Ectodermal cell (in vitro differentiated cells): ENCODE measurements around the gene PRSS33. TPM values are rescaled to one million over a fixed set of nuclear protein-coding genes. Genes with fewer than 3 reads are reported as not detected.

Experiments used
- H3K27ac ChIP-seq: 2 replicates; pipeline ENCODE4 v1.7.0; 2013; ENCODE audit warnings: mild to moderate bottlenecking, low read depth, low read length; ENCODE audit not compliant: insufficient read depth, poor library complexity, severe bottlenecking
- H3K27me3 ChIP-seq: 2 replicates; pipeline ENCODE4 v1.7.0; 2013; ENCODE audit warnings: mild to moderate bottlenecking, low read length; ENCODE audit not compliant: insufficient read depth, control insufficient read depth, poor library complexity, severe bottlenecking
- H3K36me3 ChIP-seq: one replicate; pipeline ENCODE4 v1.7.0; 2013; ENCODE audit warnings: low read length; ENCODE audit not compliant: control insufficient read depth, insufficient read depth
- H3K4me1 ChIP-seq: one replicate; pipeline ENCODE4 v1.7.0; 2013; ENCODE audit warnings: low read length; ENCODE audit not compliant: control insufficient read depth, insufficient read depth
- H3K4me3 ChIP-seq: 2 replicates; pipeline ENCODE4 v1.7.0; 2013; ENCODE audit warnings: low read depth, low read length, control low read depth; ENCODE audit not compliant: insufficient read depth
- H3K9me3 ChIP-seq: 2 replicates; pipeline ENCODE4 v1.7.0; 2013; ENCODE audit warnings: mild to moderate bottlenecking, low read length, moderate library complexity; ENCODE audit not compliant: control insufficient read depth
- WGBS, 2 experiments: methylation state at CpG; one replicate each; pipeline ENCODE4 v1.1.7; 2013; ENCODE audit warnings: missing lambda C conversion rate in 2 of 2; 5-methylcytosine and 5-hydroxymethylcytosine counted together
- polyA plus RNA-seq, 4 experiments: library from polyadenylated mRNA; stranded (reverse); fragments of 50-300 nt; gene quantifications; one replicate each; pipeline ENCODE4 v1.2.3, GENCODE V29; 2013

Gene PRSS33, protein sequence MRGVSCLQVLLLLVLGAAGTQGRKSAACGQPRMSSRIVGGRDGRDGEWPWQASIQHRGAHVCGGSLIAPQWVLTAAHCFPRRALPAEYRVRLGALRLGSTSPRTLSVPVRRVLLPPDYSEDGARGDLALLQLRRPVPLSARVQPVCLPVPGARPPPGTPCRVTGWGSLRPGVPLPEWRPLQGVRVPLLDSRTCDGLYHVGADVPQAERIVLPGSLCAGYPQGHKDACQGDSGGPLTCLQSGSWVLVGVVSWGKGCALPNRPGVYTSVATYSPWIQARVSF
- not detected for polyA plus RNA-seq (2013, experiment 1 of 4)
- 0.36 TPM for polyA plus RNA-seq (2013, experiment 2 of 4)
- polyA plus RNA-seq (2013, experiment 3 of 4) = 0.53 TPM
- 0.61 TPM for polyA plus RNA-seq (2013, experiment 4 of 4)

DNA sequence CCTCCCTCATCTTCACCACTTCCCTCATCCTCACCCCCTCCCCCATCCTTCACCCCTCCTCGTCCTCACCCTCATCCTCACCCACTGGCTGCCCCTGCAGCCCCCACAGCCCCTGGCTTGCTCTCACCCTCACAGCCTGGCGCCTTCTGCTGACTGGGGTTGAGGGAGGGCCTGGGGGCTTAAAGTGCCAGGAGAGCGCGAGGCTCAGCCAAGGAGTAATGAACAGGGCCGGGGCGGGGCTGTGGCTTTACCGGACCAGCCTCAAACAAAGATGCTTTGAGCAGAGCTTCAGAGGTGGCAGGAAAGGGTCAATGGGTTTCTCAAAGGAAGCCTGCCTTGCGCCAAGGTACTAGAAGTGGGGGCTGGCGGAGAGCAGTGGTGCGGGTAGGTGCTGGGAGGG is at the start of gene PRSS33:
Gene PRSS33 (minus strand): TSS at position 155 of the 400 bp plus-strand sequence. CDS start 1,013 bp downstream, outside the sequence.
- Histone ChIP-seq H3K4me1 (no peaks in the 10 kb centered on the region), H3K4me3 (no peak within 1 kb of the TSS), H3K36me3 (no peaks in the 10 kb centered on the region), H3K27ac (no peak within 1 kb of the TSS), H3K27me3 (peaks cover 27% of the 10 kb centered on the region), H3K9me3 (no peaks in the 10 kb centered on the region)
- WGBS, 2 experiments = 52 to 53% methylated on average over 9 to 10 of the region's 10 CpGs

DNA sequence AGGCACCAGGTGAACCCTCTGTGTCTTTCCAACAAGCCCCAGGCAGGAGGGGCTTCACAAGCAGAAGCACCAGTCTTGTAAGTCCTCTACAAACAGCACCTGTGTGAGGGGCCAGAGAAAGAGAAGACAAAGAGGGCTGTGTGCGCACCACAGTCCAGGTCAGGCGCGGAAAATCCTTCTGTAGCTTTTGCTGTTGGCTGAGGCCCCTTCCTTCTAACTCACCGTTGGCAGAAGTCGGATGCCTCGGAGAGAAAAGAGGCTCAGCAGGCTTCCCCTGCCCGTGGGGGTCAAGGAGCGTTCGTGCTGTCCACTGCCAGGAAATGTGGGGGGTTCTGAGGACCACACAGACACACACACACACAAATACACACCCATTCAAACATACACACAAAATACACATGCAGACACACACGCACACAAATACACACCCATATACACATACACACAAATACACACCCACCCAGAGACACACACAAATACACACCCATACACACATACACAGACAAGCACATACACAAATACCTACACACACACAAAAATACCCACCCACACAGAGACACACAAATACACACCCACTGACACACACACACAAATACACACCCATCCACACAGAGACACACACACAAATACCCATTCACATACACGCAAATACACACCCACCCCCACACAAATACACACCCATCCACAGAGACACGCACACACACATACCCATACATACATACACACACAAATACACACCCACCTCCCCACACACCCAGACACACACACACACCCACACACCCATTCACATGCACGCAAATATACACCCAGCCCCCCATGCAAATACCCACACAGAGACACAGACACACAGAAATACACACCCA is 49.5 kb upstream of the PRSS33 start:
- no peaks in the 10 kb centered on the region for H3K4me1 ChIP-seq
- no peak overlapping the region for H3K4me3 ChIP-seq
- no peak overlapping the region for H3K27ac ChIP-seq
- H3K9me3 ChIP-seq = no peaks in the 10 kb centered on the region
- peaks cover 5% of the 10 kb centered on the region for H3K27me3 ChIP-seq
- 71 to 73% methylated on average over 13 of the region's 13 CpGs for WGBS, 2 experiments
- no peaks in the 10 kb centered on the region for H3K36me3 ChIP-seq

DNA sequence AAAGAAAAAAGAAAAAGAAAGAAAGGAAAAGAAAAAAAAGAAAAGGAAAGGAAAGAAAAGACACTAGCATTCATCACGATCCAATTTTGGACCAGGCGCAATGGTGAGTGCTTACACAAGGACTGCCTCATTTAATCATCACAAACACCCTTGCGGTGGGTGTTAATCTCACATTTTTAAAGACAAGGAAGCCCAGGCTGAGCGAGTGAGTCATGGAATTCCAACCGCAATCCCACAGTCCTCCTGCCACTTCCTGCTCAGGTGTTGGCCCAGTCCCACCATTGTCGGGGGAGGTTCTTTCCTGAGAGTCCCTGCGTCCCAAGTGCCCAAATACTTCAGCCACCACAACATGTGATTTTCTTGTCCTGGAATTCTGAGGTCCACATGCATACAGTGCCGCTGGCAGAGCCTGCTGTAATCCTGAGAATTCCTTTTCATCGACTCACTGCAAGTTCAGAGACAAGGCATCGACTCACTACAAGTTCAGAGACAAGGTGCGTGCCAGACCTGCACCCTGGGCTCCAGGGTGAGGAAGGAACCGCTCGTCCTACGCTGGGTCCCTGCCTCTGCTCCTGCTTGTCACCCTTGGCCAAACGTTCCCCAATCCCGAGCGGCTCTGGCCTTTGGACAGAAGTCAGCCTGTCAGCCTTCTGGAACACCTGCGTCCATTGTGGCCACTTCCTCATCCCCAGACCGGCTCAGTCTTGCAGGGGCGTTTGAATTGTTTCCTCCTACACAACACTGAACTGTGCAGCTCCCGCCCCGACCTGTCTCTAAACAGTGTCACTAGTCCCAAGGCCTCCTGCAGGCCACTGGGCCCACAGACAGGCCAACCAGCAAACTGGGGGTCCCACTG is 48.5 kb upstream of the PRSS33 start:
- 64 to 71% methylated on average over 22 of the region's 22 CpGs for WGBS, 2 experiments
- H3K27me3 ChIP-seq = peaks cover 5% of the 10 kb centered on the region
- no peaks in the 10 kb centered on the region for H3K4me1 ChIP-seq
- H3K9me3 ChIP-seq = no peaks in the 10 kb centered on the region
- no peak overlapping the region for H3K4me3 ChIP-seq
- H3K27ac ChIP-seq = no peak overlapping the region
- no peaks in the 10 kb centered on the region for H3K36me3 ChIP-seq

DNA sequence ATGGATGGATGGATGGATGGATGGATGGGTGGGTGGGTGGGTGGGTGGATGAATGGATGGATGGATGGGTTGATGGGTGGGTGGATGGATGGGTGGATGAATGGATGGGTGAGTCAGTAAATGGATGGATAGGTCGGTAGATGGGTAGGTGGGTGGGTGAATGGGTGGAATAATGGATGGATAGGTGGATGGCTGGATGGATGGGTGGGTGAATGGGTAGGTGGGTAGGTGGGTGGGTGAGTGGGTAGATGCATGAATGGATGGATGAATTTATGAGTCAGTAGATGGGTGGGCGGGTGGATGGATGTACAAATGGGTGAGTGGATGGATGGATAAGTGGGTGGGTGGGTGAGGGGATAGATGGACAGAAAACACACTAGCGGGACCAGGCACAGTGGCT is 47.6 kb upstream of the PRSS33 start:
- 89 to 90% methylated on average over 3 of the region's 3 CpGs for WGBS, 2 experiments
- H3K27ac ChIP-seq = no peak overlapping the region

DNA sequence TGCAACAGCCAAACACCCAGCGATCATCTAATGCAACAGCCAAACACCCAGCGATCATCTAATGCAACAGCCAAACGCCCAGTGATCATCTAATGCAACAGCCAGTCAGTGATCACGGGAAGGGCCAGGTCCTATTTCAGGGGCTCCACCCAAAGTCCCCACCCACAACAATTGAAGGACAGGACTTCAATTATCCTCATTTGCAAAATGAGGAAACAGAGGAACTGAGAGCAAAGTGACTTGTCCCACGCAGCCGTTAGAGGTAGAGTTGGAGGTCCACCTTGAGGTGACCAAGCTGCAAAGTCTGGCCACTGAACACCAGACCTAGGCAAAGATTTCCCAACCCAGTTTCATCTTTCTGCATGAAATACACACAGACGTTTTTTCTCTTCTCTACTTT is 46.4 kb upstream of the PRSS33 start:
- Histone ChIP-seq H3K27me3 (peaks cover 5% of the 10 kb centered on the region), H3K9me3 (no peaks in the 10 kb centered on the region), H3K4me3 (no peak overlapping the region), H3K36me3 (no peaks in the 10 kb centered on the region), H3K27ac (no peak overlapping the region), H3K4me1 (no peaks in the 10 kb centered on the region)
- WGBS, 2 experiments = 82 to 92% methylated on average over 6 to 7 of the region's 7 CpGs

More for the DNA sequence above, 47.6 kb upstream of the PRSS33 start:
- Histone ChIP-seq H3K27me3 (peaks cover 5% of the 10 kb centered on the region), H3K36me3 (no peaks in the 10 kb centered on the region), H3K4me3 (no peak overlapping the region), H3K4me1 (no peaks in the 10 kb centered on the region), H3K9me3 (no peaks in the 10 kb centered on the region)

DNA sequence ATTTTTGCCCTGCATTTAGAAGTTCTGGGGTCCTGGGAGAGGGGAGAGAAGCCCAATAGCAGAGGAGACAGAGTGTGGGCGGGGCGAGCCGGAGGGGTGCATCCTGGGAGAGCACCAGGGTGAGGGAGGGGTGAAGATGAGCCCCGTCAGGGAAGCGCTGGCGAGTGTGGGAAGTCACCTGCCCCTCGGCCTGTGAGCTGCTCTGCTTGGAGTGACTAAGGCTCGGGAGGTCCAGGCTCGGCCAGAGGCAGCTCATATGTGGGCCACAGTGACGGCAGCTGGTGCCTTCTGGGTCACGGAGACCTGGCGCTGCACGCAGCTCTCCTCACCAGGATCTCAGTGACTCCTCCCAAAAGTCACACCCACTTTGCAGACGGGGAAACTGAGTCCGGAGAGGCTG is 43.8 kb upstream of the PRSS33 start:
- Histone ChIP-seq H3K4me3 (no peak overlapping the region), H3K36me3 (no peaks in the 10 kb centered on the region), H3K27me3 (peaks cover 3% of the 10 kb centered on the region), H3K9me3 (no peaks in the 10 kb centered on the region), H3K4me1 (no peaks in the 10 kb centered on the region), H3K27ac (no peak overlapping the region)
- WGBS, 2 experiments = 86 to 88% methylated on average over 15 of the region's 15 CpGs

DNA sequence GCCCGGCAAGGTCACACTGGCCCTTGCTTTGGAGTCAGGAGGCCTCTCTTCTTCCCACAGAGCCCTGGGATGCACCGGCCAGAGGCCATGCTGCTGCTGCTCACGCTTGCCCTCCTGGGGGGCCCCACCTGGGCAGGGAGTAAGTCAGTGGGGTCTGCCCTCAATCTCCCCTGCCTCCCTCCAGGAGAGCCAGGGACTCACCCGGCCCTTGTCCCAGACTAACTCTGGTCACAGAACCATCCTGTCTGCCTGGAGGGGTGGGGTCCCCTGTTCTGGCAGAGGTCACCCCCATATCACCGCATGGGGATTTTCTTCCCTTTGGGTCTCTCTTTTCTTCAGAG is 43.0 kb upstream of the PRSS33 start:
- Histone ChIP-seq H3K27ac (no peak overlapping the region), H3K27me3 (no peaks in the 10 kb centered on the region)

DNA sequence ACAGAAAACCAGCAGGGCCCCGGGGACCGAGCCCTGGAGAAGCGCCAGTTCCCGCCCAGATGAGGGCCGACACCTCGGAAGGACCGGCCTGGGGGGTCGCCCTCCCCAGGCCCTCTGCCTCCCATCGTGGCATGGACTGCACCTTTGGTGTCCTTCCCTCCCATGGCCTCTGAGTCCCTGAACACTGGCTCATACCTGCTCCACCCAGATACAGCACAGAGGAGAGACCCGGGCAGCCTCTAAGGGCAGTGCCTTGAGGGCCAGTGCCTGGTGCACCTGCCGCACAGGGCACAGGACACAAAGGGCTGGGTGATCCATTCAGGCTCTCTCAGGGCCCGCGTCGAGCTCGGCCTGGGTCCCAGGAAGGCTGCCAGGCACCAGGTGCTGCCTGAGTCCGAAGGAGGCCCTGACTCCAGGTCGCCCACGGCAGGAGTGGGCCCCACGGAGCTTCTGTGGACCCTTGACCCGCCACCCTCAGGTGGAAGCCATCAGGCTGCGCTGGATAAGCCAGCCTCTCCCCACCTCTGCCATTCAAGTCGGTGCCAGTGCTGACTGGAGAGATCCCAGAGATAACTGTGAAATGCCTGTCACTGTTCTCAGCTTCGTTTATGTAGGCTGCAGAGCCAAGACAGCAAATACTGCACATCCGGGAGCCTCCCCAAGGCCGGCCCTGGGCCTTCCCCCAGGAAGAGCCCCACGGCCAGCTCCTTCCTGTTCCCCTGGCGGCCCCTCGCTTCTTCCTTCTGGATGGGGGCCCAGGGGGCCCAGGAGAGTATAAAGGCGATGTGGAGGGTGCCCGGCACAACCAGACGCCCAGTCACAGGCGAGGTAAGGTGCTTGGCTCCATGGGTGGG is 42.4 kb upstream of the PRSS33 start, which contains the start of gene ZG16B:
Gene ZG16B (plus strand): TSS at position 803 of the 854 bp plus-strand sequence. CDS start 139 bp downstream, outside the sequence.
- H3K4me1 ChIP-seq = no peaks in the 10 kb centered on the region
- no peaks in the 10 kb centered on the region for H3K36me3 ChIP-seq
- H3K4me3 ChIP-seq = no peak within 1 kb of the TSS
- 86 to 87% methylated on average over 32 of the region's 32 CpGs for WGBS, 2 experiments
- no peaks in the 10 kb centered on the region for H3K9me3 ChIP-seq
- H3K27ac ChIP-seq = no peak within 1 kb of the TSS
- H3K27me3 ChIP-seq = no peaks in the 10 kb centered on the region

More for the DNA sequence above, 43.0 kb upstream of the PRSS33 start:
- H3K36me3 ChIP-seq = no peaks in the 10 kb centered on the region
- no peaks in the 10 kb centered on the region for H3K4me1 ChIP-seq
- no peak overlapping the region for H3K4me3 ChIP-seq
- no peaks in the 10 kb centered on the region for H3K9me3 ChIP-seq
- WGBS, 2 experiments = 86 to 89% methylated on average over 5 of the region's 5 CpGs

DNA sequence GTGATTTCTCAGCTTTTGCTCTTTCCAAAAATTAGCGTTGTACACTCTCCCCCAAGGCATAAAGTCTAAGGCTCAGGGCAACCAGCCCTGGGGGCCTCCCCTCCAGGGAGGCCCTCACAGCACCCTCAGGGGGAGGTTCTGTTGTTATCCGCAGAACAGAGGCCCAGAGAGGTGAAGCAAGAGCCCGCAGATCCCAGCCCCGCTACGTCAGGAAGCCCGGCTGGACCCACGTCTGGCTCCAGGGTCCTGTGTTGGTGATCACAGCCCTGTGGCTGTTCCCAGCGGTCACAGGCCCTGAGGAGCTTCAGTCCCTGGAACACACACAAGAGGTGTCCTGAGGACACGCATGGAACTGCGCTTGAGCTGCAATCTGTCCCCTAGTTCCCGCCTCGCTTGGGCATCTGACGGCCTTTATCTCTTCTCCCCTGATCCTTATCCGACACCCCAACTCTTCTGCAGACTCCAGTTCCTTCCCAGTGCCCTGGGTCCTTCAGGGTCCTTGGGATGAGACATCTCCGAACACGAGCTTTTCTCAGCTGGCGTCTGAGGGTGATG is 41.6 kb upstream of the PRSS33 start:
- H3K36me3 ChIP-seq = no peaks in the 10 kb centered on the region
- no peaks in the 10 kb centered on the region for H3K27me3 ChIP-seq
- H3K4me1 ChIP-seq = no peaks in the 10 kb centered on the region
- WGBS, 2 experiments = 94 to 95% methylated on average over 17 of the region's 17 CpGs
- H3K27ac ChIP-seq = no peak overlapping the region
- no peaks in the 10 kb centered on the region for H3K9me3 ChIP-seq
- no peak overlapping the region for H3K4me3 ChIP-seq
